ENCODE measurements around the gene MYOCOS.

- TF ChIP-seq SIN3A (IDR thresholded peaks at IDR 0.05; ENCODE audit: borderline replicate concordance, insufficient read depth, low read length) (no peak), POLR2AphosphoS5 (IDR thresholded peaks at IDR 0.05; ENCODE audit: low read depth, low read length) (no peak), REST (IDR thresholded peaks at IDR 0.05; ENCODE audit: insufficient read depth in 1 of 2, low read depth in 2 of 2, low read length in 2 of 2) (no peak), TAF1 (IDR thresholded peaks at IDR 0.05; ENCODE audit: borderline replicate concordance, insufficient read depth, low read length) (no peak)
These were observed 30.3 kb downstream of the MYOCOS start, which contains the start of gene MYOC for GRCh38 chr1:171652234-171652822.
